WTC11 (cell line): ENCODE data around the gene FRMD4A. TPM values are rescaled to one million over a fixed set of nuclear protein-coding genes. Genes with fewer than 3 reads are reported as not detected.

ENCODE experiments used
- ATAC-seq: fragments of 200-7000 bp; cut with Tn5 transposase; 2 replicates; pipeline ENCODE4 v1.10.0; 2021; ENCODE audit warnings: mild to moderate bottlenecking, moderate library complexity
- CTCF ChIA-PET: fragments of 300-600 bp; sonication (Branson Sonifier 250); formaldehyde crosslinking; loops from one replicate; lab custom pipeline; 2021; ENCODE audit warnings: antibody characterized with exemption; lab: Charles Lee
- POLR2A ChIA-PET: fragments of 350-600 bp; sonication (Branson Sonifier 250); formaldehyde crosslinking; loops from one replicate; lab custom pipeline; 2021; ENCODE audit warnings: antibody characterized with exemption; lab: Charles Lee
- DNase-seq: peaks from one replicate; pipeline ENCODE4 v3.0.0; 2021; ENCODE audit warnings: low spot score
- H3K27ac Mint-ChIP-seq: 2 replicates; pipeline ENCODE4 v1.8.0; 2021; ENCODE audit warnings: mixed read lengths
- H3K27me3 Mint-ChIP-seq: 2 replicates; pipeline ENCODE4 v1.8.0; 2021; ENCODE audit warnings: low read depth, mild to moderate bottlenecking, moderate library complexity, mixed read lengths
- H3K36me3 Mint-ChIP-seq: 2 replicates; pipeline ENCODE4 v1.8.0; 2021; ENCODE audit warnings: mixed read lengths
- H3K4me1 Mint-ChIP-seq: 2 replicates; pipeline ENCODE4 v1.8.0; 2022; ENCODE audit warnings: mixed read lengths
- H3K4me3 Mint-ChIP-seq: 2 replicates; pipeline ENCODE4 v1.8.0; 2021; ENCODE audit warnings: mild to moderate bottlenecking, moderate library complexity, mixed read lengths
- H3K9me3 Mint-ChIP-seq: 2 replicates; pipeline ENCODE4 v1.8.0; 2021; ENCODE audit warnings: mixed read lengths
- CREM ChIP-seq: sonication (generic); formaldehyde crosslinking; IDR thresholded peaks from 2 replicates; pipeline ENCODE4 v1.8.1; 2022; ENCODE audit warnings: mild to moderate bottlenecking, missing genetic modification reagents, moderate library complexity
- ELF4 ChIP-seq: sonication (generic); formaldehyde crosslinking; IDR thresholded peaks from 2 replicates; pipeline ENCODE4 v1.8.1; 2022; ENCODE audit warnings: low read depth, mild to moderate bottlenecking, moderate library complexity, missing genetic modification reagents
- FOXK1 ChIP-seq: sonication (generic); formaldehyde crosslinking; IDR thresholded peaks from 2 replicates; pipeline ENCODE4 v1.8.0; 2022; ENCODE audit warnings: mild to moderate bottlenecking, moderate library complexity, missing genetic modification reagents
- GABPB1 ChIP-seq: sonication (generic); formaldehyde crosslinking; IDR thresholded peaks from 2 replicates; pipeline ENCODE4 v1.8.1; 2023; ENCODE audit warnings: mild to moderate bottlenecking, missing genetic modification reagents
- HMGA2 ChIP-seq: fragments of 250-450 bp; sonication (Bioruptor Pico); IDR thresholded peaks from 2 replicates; pipeline ENCODE4 v1.4.0; 2021; ENCODE audit warnings: mild to moderate bottlenecking, moderate library complexity
- MXD4 ChIP-seq: fragments of 250-450 bp; sonication (Bioruptor Pico); IDR thresholded peaks from 2 replicates; pipeline ENCODE4 v1.8.0; 2021; ENCODE audit warnings: mild to moderate bottlenecking, moderate library complexity, borderline replicate concordance
- MYBL2 ChIP-seq: sonication (generic); formaldehyde crosslinking; IDR thresholded peaks from 2 replicates; pipeline ENCODE4 v1.8.1; 2023; ENCODE audit warnings: mild to moderate bottlenecking, moderate library complexity, missing genetic modification reagents
- NR1H2 ChIP-seq: sonication (generic); formaldehyde crosslinking; IDR thresholded peaks from 2 replicates; pipeline ENCODE4 v1.9.0; 2021; ENCODE audit warnings: mild to moderate bottlenecking, moderate library complexity, missing genetic modification reagents
- RORB ChIP-seq: fragments of 250-450 bp; sonication (Bioruptor Pico); IDR thresholded peaks from 2 replicates; pipeline ENCODE4 v1.9.0; 2021; ENCODE audit warnings: mild to moderate bottlenecking
- SMAD4 ChIP-seq: sonication (generic); formaldehyde crosslinking; IDR thresholded peaks from 2 replicates; pipeline ENCODE4 v1.8.0; 2022; ENCODE audit warnings: mild to moderate bottlenecking, missing genetic modification reagents
- TEAD4 ChIP-seq: sonication (generic); formaldehyde crosslinking; IDR thresholded peaks from 2 replicates; pipeline ENCODE4 v1.8.0; 2022; ENCODE audit warnings: mild to moderate bottlenecking, missing genetic modification reagents
- TP53 ChIP-seq: sonication (generic); formaldehyde crosslinking; IDR thresholded peaks from 2 replicates; pipeline ENCODE4 v1.8.1; 2023; ENCODE audit warnings: mild to moderate bottlenecking, missing genetic modification reagents
- ZNF138 ChIP-seq: sonication (generic); formaldehyde crosslinking; conservative IDR thresholded peaks from 2 replicates; pipeline ENCODE4 v1.8.1; 2022; ENCODE audit warnings: mild to moderate bottlenecking, moderate library complexity, missing genetic modification reagents
- ZNF263 ChIP-seq: sonication (generic); formaldehyde crosslinking; IDR thresholded peaks from 2 replicates; pipeline ENCODE4 v1.8.1; 2022; ENCODE audit warnings: low read depth, mild to moderate bottlenecking, moderate library complexity, missing genetic modification reagents
- ZNF416 ChIP-seq: fragments of 250-450 bp; sonication (Bioruptor Pico); IDR thresholded peaks from 2 replicates; pipeline ENCODE4 v1.9.0; 2021; ENCODE audit warnings: mild to moderate bottlenecking, inconsistent platforms
- ZNF423 ChIP-seq: fragments of 250-450 bp; sonication (Bioruptor Pico); IDR thresholded peaks from 2 replicates; pipeline ENCODE4 v2.1.2; 2022; ENCODE audit warnings: mild to moderate bottlenecking, moderate library complexity
- total RNA-seq: library from RNA; stranded (reverse); gene quantifications from 3 replicates; pipeline ENCODE4 v1.2.3, GENCODE V29; 2021
- TF ChIP-seq, protein P1 (sequence below): sonication (generic); formaldehyde crosslinking; IDR thresholded peaks from 2 replicates; pipeline ENCODE4 v1.8.1; 2022; ENCODE audit warnings: mild to moderate bottlenecking, moderate library complexity, missing genetic modification reagents
- TF ChIP-seq, protein P2 (sequence below): sonication (generic); formaldehyde crosslinking; IDR thresholded peaks from 2 replicates; pipeline ENCODE4 v1.8.1; 2023; ENCODE audit warnings: mild to moderate bottlenecking, missing genetic modification reagents, moderate library complexity
- TF ChIP-seq, protein P3 (sequence below): sonication (generic); formaldehyde crosslinking; IDR thresholded peaks from 2 replicates; pipeline ENCODE4 v1.8.0; 2022; ENCODE audit warnings: mild to moderate bottlenecking, missing genetic modification reagents
- TF ChIP-seq, protein P4 (sequence below): sonication (generic); formaldehyde crosslinking; conservative IDR thresholded peaks from 2 replicates; pipeline ENCODE4 v1.8.1; 2023; ENCODE audit warnings: mild to moderate bottlenecking, low read depth, missing genetic modification reagents, moderate library complexity
- TF ChIP-seq, protein P5 (sequence below): sonication (generic); formaldehyde crosslinking; IDR thresholded peaks from 2 replicates; pipeline ENCODE4 v1.8.0; 2022; ENCODE audit warnings: missing genetic modification reagents
- TF ChIP-seq, protein P6 (sequence below): fragments of 250-450 bp; sonication (Bioruptor Pico); IDR thresholded peaks from 2 replicates; pipeline ENCODE4 v1.8.0; 2021; ENCODE audit warnings: mild to moderate bottlenecking
- TF ChIP-seq, protein P7 (sequence below): fragments of 200-600 bp; IDR thresholded peaks from 2 replicates; pipeline ENCODE4 v1.8.0; 2022; ENCODE audit warnings: antibody characterized with exemption
- TF ChIP-seq, protein P8 (sequence below): sonication (generic); formaldehyde crosslinking; IDR thresholded peaks from 2 replicates; pipeline ENCODE4 v1.8.1; 2022; ENCODE audit warnings: mild to moderate bottlenecking, missing genetic modification reagents, moderate library complexity, borderline replicate concordance
- TF ChIP-seq, protein P9 (sequence below): sonication (generic); formaldehyde crosslinking; IDR thresholded peaks from 2 replicates; pipeline ENCODE4 v1.8.0; 2022; ENCODE audit warnings: mild to moderate bottlenecking, missing genetic modification reagents

The FRMD4A gene
- total RNA-seq, 1 experiment from 2014 or later: 35.5 TPM

DNA sequence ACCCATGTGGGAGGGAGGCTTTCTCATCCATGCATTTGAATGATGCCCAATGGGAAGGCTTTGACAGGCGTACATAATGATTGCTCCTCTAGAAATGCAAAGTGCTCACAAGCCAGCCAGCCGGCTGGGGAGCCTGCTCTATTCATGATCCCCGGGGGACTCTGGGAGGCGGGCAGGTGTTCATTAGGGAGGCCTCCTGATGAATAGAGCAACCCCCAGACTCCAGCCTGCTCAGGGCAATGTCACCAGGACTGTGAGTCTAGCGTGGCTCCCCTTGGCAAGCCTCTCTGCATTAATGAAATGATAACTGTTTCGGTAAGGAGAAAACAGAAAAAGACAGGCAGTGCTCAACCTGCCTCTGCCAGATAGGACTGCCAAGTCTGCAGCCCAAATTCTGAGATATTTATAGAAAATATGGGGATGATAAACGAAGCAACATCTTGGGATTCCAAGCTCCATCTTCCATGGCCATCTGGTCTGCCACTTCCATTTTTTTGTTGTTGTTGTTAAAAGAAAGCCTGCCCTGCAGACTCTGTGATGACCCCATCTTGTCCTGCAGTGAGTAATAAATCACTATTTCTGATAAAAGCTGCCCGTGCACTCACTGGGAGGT lies 507.5 kb downstream of the FRMD4A start:
- ATAC-seq (peak; percentile 83), DNase-seq (peak; percentile 53)
- Mint-ChIP-seq H3K4me3 (peak overlapping the region; percentile 26), H3K36me3 (peaks cover 3% of the 10 kb centered on the region), H3K4me1 (peaks cover 77% of the 10 kb centered on the region), H3K9me3 (peaks cover 4% of the 10 kb centered on the region), H3K27me3 (no peaks in the 10 kb centered on the region; the same call in 1 of the 2 replicates), H3K27ac (peak overlapping the region; percentile 73)
- ChIA-PET POLR2A (no interaction called here), CTCF (interaction anchor here (0.9 to 1.0 kb wide), 2 partner anchors 10 to 271 kb away, joined by 3 read pairs; no protein-coding TSS in a partner anchor)
- no peak for TF ChIP-seq NR1H2 (CRISPR knock-in tag)
- TF ChIP-seq, protein P1, sequence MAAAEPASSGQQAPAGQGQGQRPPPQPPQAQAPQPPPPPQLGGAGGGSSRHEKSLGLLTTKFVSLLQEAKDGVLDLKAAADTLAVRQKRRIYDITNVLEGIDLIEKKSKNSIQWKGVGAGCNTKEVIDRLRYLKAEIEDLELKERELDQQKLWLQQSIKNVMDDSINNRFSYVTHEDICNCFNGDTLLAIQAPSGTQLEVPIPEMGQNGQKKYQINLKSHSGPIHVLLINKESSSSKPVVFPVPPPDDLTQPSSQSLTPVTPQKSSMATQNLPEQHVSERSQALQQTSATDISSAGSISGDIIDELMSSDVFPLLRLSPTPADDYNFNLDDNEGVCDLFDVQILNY (CRISPR knock-in tag): no peak
- TF ChIP-seq, protein P2, sequence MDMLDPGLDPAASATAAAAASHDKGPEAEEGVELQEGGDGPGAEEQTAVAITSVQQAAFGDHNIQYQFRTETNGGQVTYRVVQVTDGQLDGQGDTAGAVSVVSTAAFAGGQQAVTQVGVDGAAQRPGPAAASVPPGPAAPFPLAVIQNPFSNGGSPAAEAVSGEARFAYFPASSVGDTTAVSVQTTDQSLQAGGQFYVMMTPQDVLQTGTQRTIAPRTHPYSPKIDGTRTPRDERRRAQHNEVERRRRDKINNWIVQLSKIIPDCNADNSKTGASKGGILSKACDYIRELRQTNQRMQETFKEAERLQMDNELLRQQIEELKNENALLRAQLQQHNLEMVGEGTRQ (CRISPR knock-in tag): 0 out of 2 replicates have a peak, but pooled peaks have one; percentile 21
- TF ChIP-seq, protein P3, sequence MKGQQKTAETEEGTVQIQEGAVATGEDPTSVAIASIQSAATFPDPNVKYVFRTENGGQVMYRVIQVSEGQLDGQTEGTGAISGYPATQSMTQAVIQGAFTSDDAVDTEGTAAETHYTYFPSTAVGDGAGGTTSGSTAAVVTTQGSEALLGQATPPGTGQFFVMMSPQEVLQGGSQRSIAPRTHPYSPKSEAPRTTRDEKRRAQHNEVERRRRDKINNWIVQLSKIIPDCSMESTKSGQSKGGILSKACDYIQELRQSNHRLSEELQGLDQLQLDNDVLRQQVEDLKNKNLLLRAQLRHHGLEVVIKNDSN: no peak; the same call in 1 of the 2 replicates
- TF ChIP-seq ZNF416: no peak
- no peak for TF ChIP-seq MXD4
- no peak for TF ChIP-seq SMAD4 (CRISPR knock-in tag)
- TF ChIP-seq, protein P4, sequence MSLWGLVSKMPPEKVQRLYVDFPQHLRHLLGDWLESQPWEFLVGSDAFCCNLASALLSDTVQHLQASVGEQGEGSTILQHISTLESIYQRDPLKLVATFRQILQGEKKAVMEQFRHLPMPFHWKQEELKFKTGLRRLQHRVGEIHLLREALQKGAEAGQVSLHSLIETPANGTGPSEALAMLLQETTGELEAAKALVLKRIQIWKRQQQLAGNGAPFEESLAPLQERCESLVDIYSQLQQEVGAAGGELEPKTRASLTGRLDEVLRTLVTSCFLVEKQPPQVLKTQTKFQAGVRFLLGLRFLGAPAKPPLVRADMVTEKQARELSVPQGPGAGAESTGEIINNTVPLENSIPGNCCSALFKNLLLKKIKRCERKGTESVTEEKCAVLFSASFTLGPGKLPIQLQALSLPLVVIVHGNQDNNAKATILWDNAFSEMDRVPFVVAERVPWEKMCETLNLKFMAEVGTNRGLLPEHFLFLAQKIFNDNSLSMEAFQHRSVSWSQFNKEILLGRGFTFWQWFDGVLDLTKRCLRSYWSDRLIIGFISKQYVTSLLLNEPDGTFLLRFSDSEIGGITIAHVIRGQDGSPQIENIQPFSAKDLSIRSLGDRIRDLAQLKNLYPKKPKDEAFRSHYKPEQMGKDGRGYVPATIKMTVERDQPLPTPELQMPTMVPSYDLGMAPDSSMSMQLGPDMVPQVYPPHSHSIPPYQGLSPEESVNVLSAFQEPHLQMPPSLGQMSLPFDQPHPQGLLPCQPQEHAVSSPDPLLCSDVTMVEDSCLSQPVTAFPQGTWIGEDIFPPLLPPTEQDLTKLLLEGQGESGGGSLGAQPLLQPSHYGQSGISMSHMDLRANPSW: no peak
- TF ChIP-seq ZNF138: no peak
- no peak for TF ChIP-seq MYBL2 (CRISPR knock-in tag)
- TF ChIP-seq ZNF263 (CRISPR knock-in tag): peak; percentile 72; the same call in 1 of the 2 replicates
- TF ChIP-seq, protein P5, sequence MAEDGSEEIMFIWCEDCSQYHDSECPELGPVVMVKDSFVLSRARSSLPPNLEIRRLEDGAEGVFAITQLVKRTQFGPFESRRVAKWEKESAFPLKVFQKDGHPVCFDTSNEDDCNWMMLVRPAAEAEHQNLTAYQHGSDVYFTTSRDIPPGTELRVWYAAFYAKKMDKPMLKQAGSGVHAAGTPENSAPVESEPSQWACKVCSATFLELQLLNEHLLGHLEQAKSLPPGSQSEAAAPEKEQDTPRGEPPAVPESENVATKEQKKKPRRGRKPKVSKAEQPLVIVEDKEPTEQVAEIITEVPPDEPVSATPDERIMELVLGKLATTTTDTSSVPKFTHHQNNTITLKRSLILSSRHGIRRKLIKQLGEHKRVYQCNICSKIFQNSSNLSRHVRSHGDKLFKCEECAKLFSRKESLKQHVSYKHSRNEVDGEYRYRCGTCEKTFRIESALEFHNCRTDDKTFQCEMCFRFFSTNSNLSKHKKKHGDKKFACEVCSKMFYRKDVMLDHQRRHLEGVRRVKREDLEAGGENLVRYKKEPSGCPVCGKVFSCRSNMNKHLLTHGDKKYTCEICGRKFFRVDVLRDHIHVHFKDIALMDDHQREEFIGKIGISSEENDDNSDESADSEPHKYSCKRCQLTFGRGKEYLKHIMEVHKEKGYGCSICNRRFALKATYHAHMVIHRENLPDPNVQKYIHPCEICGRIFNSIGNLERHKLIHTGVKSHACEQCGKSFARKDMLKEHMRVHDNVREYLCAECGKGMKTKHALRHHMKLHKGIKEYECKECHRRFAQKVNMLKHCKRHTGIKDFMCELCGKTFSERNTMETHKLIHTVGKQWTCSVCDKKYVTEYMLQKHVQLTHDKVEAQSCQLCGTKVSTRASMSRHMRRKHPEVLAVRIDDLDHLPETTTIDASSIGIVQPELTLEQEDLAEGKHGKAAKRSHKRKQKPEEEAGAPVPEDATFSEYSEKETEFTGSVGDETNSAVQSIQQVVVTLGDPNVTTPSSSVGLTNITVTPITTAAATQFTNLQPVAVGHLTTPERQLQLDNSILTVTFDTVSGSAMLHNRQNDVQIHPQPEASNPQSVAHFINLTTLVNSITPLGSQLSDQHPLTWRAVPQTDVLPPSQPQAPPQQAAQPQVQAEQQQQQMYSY (CRISPR knock-in tag): no peak
- TF ChIP-seq, protein P6, sequence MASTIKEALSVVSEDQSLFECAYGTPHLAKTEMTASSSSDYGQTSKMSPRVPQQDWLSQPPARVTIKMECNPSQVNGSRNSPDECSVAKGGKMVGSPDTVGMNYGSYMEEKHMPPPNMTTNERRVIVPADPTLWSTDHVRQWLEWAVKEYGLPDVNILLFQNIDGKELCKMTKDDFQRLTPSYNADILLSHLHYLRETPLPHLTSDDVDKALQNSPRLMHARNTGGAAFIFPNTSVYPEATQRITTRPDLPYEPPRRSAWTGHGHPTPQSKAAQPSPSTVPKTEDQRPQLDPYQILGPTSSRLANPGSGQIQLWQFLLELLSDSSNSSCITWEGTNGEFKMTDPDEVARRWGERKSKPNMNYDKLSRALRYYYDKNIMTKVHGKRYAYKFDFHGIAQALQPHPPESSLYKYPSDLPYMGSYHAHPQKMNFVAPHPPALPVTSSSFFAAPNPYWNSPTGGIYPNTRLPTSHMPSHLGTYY (CRISPR knock-in tag): no peak
- TF ChIP-seq HMGA2 (CRISPR knock-in tag): no peak
- TF ChIP-seq TEAD4: no peak
- TF ChIP-seq, protein P7, sequence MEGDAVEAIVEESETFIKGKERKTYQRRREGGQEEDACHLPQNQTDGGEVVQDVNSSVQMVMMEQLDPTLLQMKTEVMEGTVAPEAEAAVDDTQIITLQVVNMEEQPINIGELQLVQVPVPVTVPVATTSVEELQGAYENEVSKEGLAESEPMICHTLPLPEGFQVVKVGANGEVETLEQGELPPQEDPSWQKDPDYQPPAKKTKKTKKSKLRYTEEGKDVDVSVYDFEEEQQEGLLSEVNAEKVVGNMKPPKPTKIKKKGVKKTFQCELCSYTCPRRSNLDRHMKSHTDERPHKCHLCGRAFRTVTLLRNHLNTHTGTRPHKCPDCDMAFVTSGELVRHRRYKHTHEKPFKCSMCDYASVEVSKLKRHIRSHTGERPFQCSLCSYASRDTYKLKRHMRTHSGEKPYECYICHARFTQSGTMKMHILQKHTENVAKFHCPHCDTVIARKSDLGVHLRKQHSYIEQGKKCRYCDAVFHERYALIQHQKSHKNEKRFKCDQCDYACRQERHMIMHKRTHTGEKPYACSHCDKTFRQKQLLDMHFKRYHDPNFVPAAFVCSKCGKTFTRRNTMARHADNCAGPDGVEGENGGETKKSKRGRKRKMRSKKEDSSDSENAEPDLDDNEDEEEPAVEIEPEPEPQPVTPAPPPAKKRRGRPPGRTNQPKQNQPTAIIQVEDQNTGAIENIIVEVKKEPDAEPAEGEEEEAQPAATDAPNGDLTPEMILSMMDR: no peak
- TF ChIP-seq ELF4 (CRISPR knock-in tag): no peak
- TF ChIP-seq, protein P8, sequence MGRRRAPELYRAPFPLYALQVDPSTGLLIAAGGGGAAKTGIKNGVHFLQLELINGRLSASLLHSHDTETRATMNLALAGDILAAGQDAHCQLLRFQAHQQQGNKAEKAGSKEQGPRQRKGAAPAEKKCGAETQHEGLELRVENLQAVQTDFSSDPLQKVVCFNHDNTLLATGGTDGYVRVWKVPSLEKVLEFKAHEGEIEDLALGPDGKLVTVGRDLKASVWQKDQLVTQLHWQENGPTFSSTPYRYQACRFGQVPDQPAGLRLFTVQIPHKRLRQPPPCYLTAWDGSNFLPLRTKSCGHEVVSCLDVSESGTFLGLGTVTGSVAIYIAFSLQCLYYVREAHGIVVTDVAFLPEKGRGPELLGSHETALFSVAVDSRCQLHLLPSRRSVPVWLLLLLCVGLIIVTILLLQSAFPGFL (CRISPR knock-in tag): no peak
- TF ChIP-seq, protein P9, sequence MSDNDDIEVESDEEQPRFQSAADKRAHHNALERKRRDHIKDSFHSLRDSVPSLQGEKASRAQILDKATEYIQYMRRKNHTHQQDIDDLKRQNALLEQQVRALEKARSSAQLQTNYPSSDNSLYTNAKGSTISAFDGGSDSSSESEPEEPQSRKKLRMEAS (CRISPR knock-in tag): peak; percentile 64
- TF ChIP-seq TP53 (CRISPR knock-in tag): no peak
- TF ChIP-seq RORB (CRISPR knock-in tag): no peak
- TF ChIP-seq CREM (CRISPR knock-in tag): no peak
- no peak for TF ChIP-seq GABPB1 (CRISPR knock-in tag)
- peak; percentile 76 for TF ChIP-seq ZNF423 (CRISPR knock-in tag)
- TF ChIP-seq FOXK1 (CRISPR knock-in tag): no peak
